Smooth muscle cell (in vitro differentiated cells): ENCODE measurements around the gene C3orf52. TPM values are rescaled to one million over a fixed set of nuclear protein-coding genes. Genes with fewer than 3 reads are reported as not detected.

Source experiments
- DNase-seq: peaks from one replicate; lab custom pipeline; 2025; ENCODE audit not compliant: unreplicated experiment; lab: John Stamatoyannopoulos, UW
- H2AFZ ChIP-seq: fragments of 200-600 bp; sonication (generic); 2 replicates; pipeline ENCODE4 v1.6.0; 2016; ENCODE audit warnings: antibody characterized with exemption, low read depth, mild to moderate bottlenecking
- H3F3A ChIP-seq: fragments of 200-600 bp; sonication (generic); 2 replicates; pipeline ENCODE4 v1.6.0; 2017; ENCODE audit warnings: antibody characterized with exemption, low read depth
- H3K27ac ChIP-seq: fragments of 200-600 bp; sonication (generic); 2 replicates; pipeline ENCODE4 v1.5.1; 2016; ENCODE audit warnings: low read depth, mild to moderate bottlenecking
- H3K27me3 ChIP-seq: fragments of 200-600 bp; sonication (generic); 2 replicates; pipeline ENCODE4 v1.6.1; 2016; ENCODE audit warnings: low read depth, mild to moderate bottlenecking
- H3K36me3 ChIP-seq: fragments of 200-600 bp; sonication (generic); 2 replicates; pipeline ENCODE4 v1.5.1; 2016; ENCODE audit warnings: low read depth
- H3K4me1 ChIP-seq: fragments of 200-600 bp; sonication (generic); 2 replicates; pipeline ENCODE4 v1.5.1; 2016; ENCODE audit warnings: low read depth
- H3K4me2 ChIP-seq: fragments of 200-600 bp; sonication (generic); 2 replicates; pipeline ENCODE4 v1.6.0; 2016; ENCODE audit warnings: mild to moderate bottlenecking
- H3K4me3 ChIP-seq: fragments of 200-600 bp; sonication (generic); 2 replicates; pipeline ENCODE4 v1.5.1; 2016; ENCODE audit warnings: mild to moderate bottlenecking
- H3K79me2 ChIP-seq: fragments of 200-600 bp; sonication (generic); 2 replicates; pipeline ENCODE4 v1.6.0; 2016; ENCODE audit warnings: low read depth, mild to moderate bottlenecking
- H3K9ac ChIP-seq: fragments of 200-600 bp; sonication (generic); 2 replicates; pipeline ENCODE4 v1.6.0; 2016; ENCODE audit warnings: low read depth
- H3K9me3 ChIP-seq: fragments of 200-600 bp; sonication (generic); replicated peaks from 2 replicates; pipeline ENCODE4 v1.5.1; 2016; ENCODE audit warnings: low read depth
- H4K20me1 ChIP-seq: fragments of 200-600 bp; sonication (generic); 2 replicates; pipeline ENCODE4 v1.6.0; 2016; ENCODE audit warnings: low read depth
- CTCF ChIP-seq: fragments of 200-600 bp; sonication (generic); IDR thresholded peaks from 2 replicates; pipeline ENCODE4 v1.5.1; 2017; ENCODE audit warnings: borderline replicate concordance, mild to moderate bottlenecking, antibody characterized with exemption; ENCODE audit not compliant: insufficient read depth, poor library complexity, severe bottlenecking
- WGBS: methylation state at CpG from one replicate; pipeline ENCODE4 v1.1.7; 2016; ENCODE audit warnings: low lambda C conversion rate; 5-methylcytosine and 5-hydroxymethylcytosine counted together
- polyA plus RNA-seq: library from polyadenylated mRNA; unstranded; fragments of >200 nt; fragmentation: Nextera tagmentation; extraction: Ambion mirVana; gene quantifications from 2 replicates; pipeline ENCODE4 v1.2.1, GENCODE V29; 2016
- total RNA-seq: library from RNA; depleted of rRNA; stranded (reverse); fragments of >200 nt; gene quantifications from 2 replicates; pipeline ENCODE4 v1.2.3, GENCODE V29; 2014

Gene C3orf52
- total and polyA plus RNA-seq, 2 experiments from 2014 or later = 4.0 to 10.2 TPM

- no peaks in the 10 kb centered on the region for H3K36me3 ChIP-seq
- H3K4me1 ChIP-seq = no peaks in the 10 kb centered on the region
- no peaks in the 10 kb centered on the region for H3K79me2 ChIP-seq
- no peaks in the 10 kb centered on the region for H4K20me1 ChIP-seq
- no peaks in the 10 kb centered on the region for H3K9me3 ChIP-seq
- H3K27me3 ChIP-seq = no peaks in the 10 kb centered on the region
- H3K9ac ChIP-seq = no peak overlapping the region
- no peak for TF ChIP-seq CTCF
- 61% methylated on average over 2 of the region's 2 CpGs for WGBS
- H3F3A ChIP-seq = peaks cover 2% of the 10 kb centered on the region
- H3K4me3 ChIP-seq = no peak overlapping the region
- DNase-seq = no peak
- no peak overlapping the region for H3K4me2 ChIP-seq
- H3K27ac ChIP-seq = peak overlapping the region; percentile 82
- H2AFZ ChIP-seq = no peak overlapping the region
These were observed 15.7 kb downstream of the C3orf52 start for GRCh38 chr3:112101916-112102315.

- no peaks in the 10 kb centered on the region for H3K4me1 ChIP-seq
- no peak for TF ChIP-seq CTCF
- no peak overlapping the region for H3K9ac ChIP-seq
- no peak overlapping the region for H3K27ac ChIP-seq
- no peaks in the 10 kb centered on the region for H3K9me3 ChIP-seq
- H3K79me2 ChIP-seq = no peaks in the 10 kb centered on the region
- H4K20me1 ChIP-seq = no peaks in the 10 kb centered on the region
- no peaks in the 10 kb centered on the region for H3K36me3 ChIP-seq
- no peaks in the 10 kb centered on the region for H3F3A ChIP-seq
- WGBS = 100% methylated on average over 2 of the region's 2 CpGs
- no peak for DNase-seq
- no peaks in the 10 kb centered on the region for H3K27me3 ChIP-seq
- H2AFZ ChIP-seq = no peak overlapping the region
- H3K4me3 ChIP-seq = no peak overlapping the region
- H3K4me2 ChIP-seq = no peak overlapping the region
These were observed 18.6 kb downstream of the C3orf52 start for GRCh38 chr3:112104774-112105173.

- H4K20me1 ChIP-seq = no peaks in the 10 kb centered on the region
- DNase-seq = no peak
- no peaks in the 10 kb centered on the region for H3K4me1 ChIP-seq
- no peak overlapping the region for H3K4me2 ChIP-seq
- H3F3A ChIP-seq = no peaks in the 10 kb centered on the region
- no peaks in the 10 kb centered on the region for H3K9me3 ChIP-seq
- 85% methylated on average over 5 of the region's 5 CpGs for whole genome bisulfite sequencing
- H3K79me2 ChIP-seq = no peaks in the 10 kb centered on the region
- no peak overlapping the region for H3K27ac ChIP-seq
- no peaks in the 10 kb centered on the region for H3K36me3 ChIP-seq
- no peak overlapping the region for H3K4me3 ChIP-seq
- TF ChIP-seq CTCF = no peak
- no peak overlapping the region for H2AFZ ChIP-seq
- no peak overlapping the region for H3K9ac ChIP-seq
- no peaks in the 10 kb centered on the region for H3K27me3 ChIP-seq
These were observed 23.1 kb downstream of the C3orf52 start for GRCh38 chr3:112109322-112109721.

GRCh38 chr3:112111785-112112402, 25.7 kb downstream of the C3orf52 start:
- TF ChIP-seq CTCF = peak; percentile 57
- Histone ChIP-seq H2AFZ (no peak overlapping the region), H3K79me2 (no peaks in the 10 kb centered on the region), H3K36me3 (no peaks in the 10 kb centered on the region), H3K9me3 (no peaks in the 10 kb centered on the region), H3K4me2 (no peak overlapping the region), H3K27ac (no peak overlapping the region), H4K20me1 (no peaks in the 10 kb centered on the region), H3K27me3 (no peaks in the 10 kb centered on the region), H3K9ac (no peak overlapping the region), H3F3A (no peaks in the 10 kb centered on the region), H3K4me3 (no peak overlapping the region), H3K4me1 (peaks cover 9% of the 10 kb centered on the region)
- no peak for DNase-seq
- WGBS = 17% methylated on average over 3 of the region's 3 CpGs
